VCaP (cell line): ENCODE results near the gene SSBP3.

ENCODE experiments used
- H3K27ac ChIP-seq: fragments of 450-650 bp; 2 replicates; pipeline ENCODE4 v1.5.1; 2017
- CTCF ChIP-seq: fragments of 450-650 bp; conservative IDR thresholded peaks from 2 replicates; pipeline ENCODE4 v1.5.1; 2017; ENCODE audit warnings: mild to moderate bottlenecking, moderate library complexity

The SSBP3 gene

GRCh38 chr1:54436826-54437225, 30.6 kb upstream of the SSBP3 start:
- no peak for TF ChIP-seq CTCF
- no peak overlapping the region for H3K27ac ChIP-seq

- no peak overlapping the region for H3K27ac ChIP-seq
- TF ChIP-seq CTCF, result no peak
These were observed 23.6 kb upstream of the SSBP3 start for GRCh38 chr1:54429838-54430237.

- H3K27ac ChIP-seq, result no peak overlapping the region
- no peak for TF ChIP-seq CTCF
These were observed 22.8 kb upstream of the SSBP3 start for GRCh38 chr1:54428837-54429518.

GRCh38 chr1:54425152-54425584, 19.0 kb upstream of the SSBP3 start:
- no peak for TF ChIP-seq CTCF

GRCh38 chr1:54424398-54424797, 18.2 kb upstream of the SSBP3 start:
- no peak overlapping the region for H3K27ac ChIP-seq
- TF ChIP-seq CTCF, result no peak

More at GRCh38 chr1:54425152-54425584, 19.0 kb upstream of the SSBP3 start:
- no peak overlapping the region for H3K27ac ChIP-seq

- H3K27ac ChIP-seq, result no peak overlapping the region
- no peak for TF ChIP-seq CTCF
These were observed 14.9 kb upstream of the SSBP3 start for GRCh38 chr1:54421101-54421504.

- H3K27ac ChIP-seq, result peak overlapping the region; percentile 40; the same call in 1 of the 2 replicates
These were observed 12.4 kb upstream of the SSBP3 start for GRCh38 chr1:54418598-54418997.

GRCh38 chr1:54417123-54417522, 10.9 kb upstream of the SSBP3 start:
- no peak overlapping the region; the same call in 1 of the 2 replicates for H3K27ac ChIP-seq
- no peak for TF ChIP-seq CTCF
